Gastrocnemius medialis (tissue), 4 donors: ENCODE measurements around the gene F2RL2.

Experiments
- CTCF ChIP-seq, 5 experiments: fragments of 450-650 bp in 3 of 5; fragments of 200-600 bp in 2 of 5; sonication (generic) in 2 of 5; IDR thresholded peaks in 4 of 5; conservative IDR thresholded peaks in 1 of 5; 1 replicate in 4 of 5; 2 replicates in 1 of 5; pipeline ENCODE4 v1.5.1; 2016 to 2019; ENCODE audit warnings: antibody characterized with exemption in 5 of 5, mild to moderate bottlenecking in 3 of 5, moderate library complexity in 3 of 5
- POLR2A ChIP-seq, 2 donors: fragments of 450-650 bp; IDR thresholded peaks; one replicate each; pipeline ENCODE4 v1.6.1; 2017; ENCODE audit warnings: antibody characterized with exemption in 2 of 2, mild to moderate bottlenecking in 2 of 2, moderate library complexity in 2 of 2

GRCh38 chr5:76622076-76622475 lies 1.1 kb downstream of the F2RL2 start:
- TF ChIP-seq POLR2A (IDR thresholded peaks at IDR 0.05) (no peak), CTCF (IDR thresholded peaks at IDR 0.05 in 4 of 5, conservative IDR thresholded peaks at IDR 0.05 in 1 of 5) (no peak)
